ENCODE data around the gene PAK5.

PAK5 gene

DNA sequence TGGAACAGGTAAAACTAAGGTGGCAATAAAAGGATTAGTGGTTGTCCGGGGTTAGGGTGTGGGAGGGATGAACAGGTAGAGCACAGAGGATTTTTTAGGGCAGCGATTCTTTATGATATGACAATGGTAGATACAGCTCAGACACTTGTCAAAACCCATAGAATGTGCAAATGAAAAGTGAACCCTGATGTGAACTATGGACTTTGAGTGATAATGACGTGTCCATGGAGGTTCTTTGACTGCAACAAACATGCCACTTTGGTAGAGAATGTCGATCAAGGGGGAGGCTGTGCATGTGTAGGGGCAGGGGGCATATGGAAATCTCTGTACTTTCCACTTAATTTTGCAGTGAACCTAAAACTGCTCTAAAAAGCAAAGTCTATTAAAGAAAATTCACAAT lies 223.8 kb downstream of the PAK5 start:
- H3K36me3 ChIP-seq (ENCODE audit: low read depth), result no peaks in the 10 kb centered on the region
- no peaks in the 10 kb centered on the region for H3K27me3 ChIP-seq (ENCODE audit: insufficient read depth, poor library complexity, severe bottlenecking)
- H3K4me1 ChIP-seq (ENCODE audit: insufficient read depth, poor library complexity, severe bottlenecking), result no peaks in the 10 kb centered on the region
- DNase-seq (ENCODE audit: low spot score) (no peak), ATAC-seq (ENCODE audit: low read depth) (no peak)
- TF ChIP-seq, protein P1, sequence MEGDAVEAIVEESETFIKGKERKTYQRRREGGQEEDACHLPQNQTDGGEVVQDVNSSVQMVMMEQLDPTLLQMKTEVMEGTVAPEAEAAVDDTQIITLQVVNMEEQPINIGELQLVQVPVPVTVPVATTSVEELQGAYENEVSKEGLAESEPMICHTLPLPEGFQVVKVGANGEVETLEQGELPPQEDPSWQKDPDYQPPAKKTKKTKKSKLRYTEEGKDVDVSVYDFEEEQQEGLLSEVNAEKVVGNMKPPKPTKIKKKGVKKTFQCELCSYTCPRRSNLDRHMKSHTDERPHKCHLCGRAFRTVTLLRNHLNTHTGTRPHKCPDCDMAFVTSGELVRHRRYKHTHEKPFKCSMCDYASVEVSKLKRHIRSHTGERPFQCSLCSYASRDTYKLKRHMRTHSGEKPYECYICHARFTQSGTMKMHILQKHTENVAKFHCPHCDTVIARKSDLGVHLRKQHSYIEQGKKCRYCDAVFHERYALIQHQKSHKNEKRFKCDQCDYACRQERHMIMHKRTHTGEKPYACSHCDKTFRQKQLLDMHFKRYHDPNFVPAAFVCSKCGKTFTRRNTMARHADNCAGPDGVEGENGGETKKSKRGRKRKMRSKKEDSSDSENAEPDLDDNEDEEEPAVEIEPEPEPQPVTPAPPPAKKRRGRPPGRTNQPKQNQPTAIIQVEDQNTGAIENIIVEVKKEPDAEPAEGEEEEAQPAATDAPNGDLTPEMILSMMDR (IDR thresholded peaks at IDR 0.05; ENCODE audit: poor library complexity, severe bottlenecking), result no peak
- H3K4me3 ChIP-seq (ENCODE audit: severe bottlenecking), result no peak overlapping the region
- H3K27ac ChIP-seq (ENCODE audit: poor library complexity, severe bottlenecking), result no peak overlapping the region
- no peaks in the 10 kb centered on the region for H3K9me3 ChIP-seq (ENCODE audit: severe bottlenecking)

DNA sequence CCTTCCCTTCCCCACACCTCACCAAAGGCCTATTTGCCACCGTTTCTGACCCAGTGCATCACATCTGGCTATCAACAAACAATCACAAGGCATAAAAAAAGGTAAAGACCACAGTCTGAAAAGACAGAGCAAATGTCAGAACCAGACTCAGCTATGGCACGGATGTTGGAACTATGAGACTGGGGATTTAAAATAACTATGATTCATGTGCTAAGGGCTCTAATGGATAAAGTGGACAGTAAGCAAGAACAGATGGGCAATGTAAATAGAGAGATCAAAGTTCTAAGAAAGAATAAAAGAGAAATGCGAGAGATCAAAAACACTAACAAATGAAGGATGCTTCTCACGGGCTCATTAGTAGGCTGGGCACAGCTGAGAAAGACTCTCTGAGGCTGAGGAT lies 225.0 kb downstream of the PAK5 start:
- H3K27ac ChIP-seq (ENCODE audit: poor library complexity, severe bottlenecking), result no peak overlapping the region
- H3K4me3 ChIP-seq (ENCODE audit: severe bottlenecking), result no peak overlapping the region
- H3K4me1 ChIP-seq (ENCODE audit: insufficient read depth, poor library complexity, severe bottlenecking), result no peaks in the 10 kb centered on the region
- no peaks in the 10 kb centered on the region for H3K27me3 ChIP-seq (ENCODE audit: insufficient read depth, poor library complexity, severe bottlenecking)
- ATAC-seq (ENCODE audit: low read depth) (no peak), DNase-seq (ENCODE audit: low spot score) (no peak)
- H3K36me3 ChIP-seq (ENCODE audit: low read depth), result no peaks in the 10 kb centered on the region
- TF ChIP-seq, protein P1 (IDR thresholded peaks at IDR 0.05; ENCODE audit: poor library complexity, severe bottlenecking), result no peak
- no peaks in the 10 kb centered on the region for H3K9me3 ChIP-seq (ENCODE audit: severe bottlenecking)

DNA sequence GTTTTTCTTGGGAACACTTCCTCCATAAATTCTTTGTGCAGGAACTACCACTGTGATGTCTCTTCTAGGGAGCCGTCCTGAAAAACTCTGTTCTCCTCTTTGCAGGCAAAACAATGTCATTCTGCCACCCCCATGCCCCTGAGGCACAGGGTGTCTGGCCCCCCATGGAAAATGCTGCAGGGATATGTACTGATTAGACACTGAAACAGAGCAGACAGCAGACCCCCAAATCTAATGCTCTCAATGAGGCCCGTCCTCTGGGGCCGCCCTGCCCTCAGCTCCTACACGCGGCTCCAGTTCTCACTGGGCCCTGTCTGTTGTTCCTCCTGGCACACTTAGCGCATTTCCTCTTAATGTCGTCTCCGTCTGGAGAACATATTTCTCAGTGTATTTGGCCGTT lies 227.0 kb downstream of the PAK5 start:
- TF ChIP-seq, protein P1 (IDR thresholded peaks at IDR 0.05; ENCODE audit: poor library complexity, severe bottlenecking), result no peak
- no peaks in the 10 kb centered on the region for H3K27me3 ChIP-seq (ENCODE audit: insufficient read depth, poor library complexity, severe bottlenecking)
- no peak overlapping the region for H3K4me3 ChIP-seq (ENCODE audit: severe bottlenecking)
- no peaks in the 10 kb centered on the region for H3K4me1 ChIP-seq (ENCODE audit: insufficient read depth, poor library complexity, severe bottlenecking)
- ATAC-seq (ENCODE audit: low read depth) (no peak), DNase-seq (ENCODE audit: low spot score) (no peak)
- H3K9me3 ChIP-seq (ENCODE audit: severe bottlenecking), result no peaks in the 10 kb centered on the region
- no peaks in the 10 kb centered on the region for H3K36me3 ChIP-seq (ENCODE audit: low read depth)
- H3K27ac ChIP-seq (ENCODE audit: poor library complexity, severe bottlenecking), result no peak overlapping the region

DNA sequence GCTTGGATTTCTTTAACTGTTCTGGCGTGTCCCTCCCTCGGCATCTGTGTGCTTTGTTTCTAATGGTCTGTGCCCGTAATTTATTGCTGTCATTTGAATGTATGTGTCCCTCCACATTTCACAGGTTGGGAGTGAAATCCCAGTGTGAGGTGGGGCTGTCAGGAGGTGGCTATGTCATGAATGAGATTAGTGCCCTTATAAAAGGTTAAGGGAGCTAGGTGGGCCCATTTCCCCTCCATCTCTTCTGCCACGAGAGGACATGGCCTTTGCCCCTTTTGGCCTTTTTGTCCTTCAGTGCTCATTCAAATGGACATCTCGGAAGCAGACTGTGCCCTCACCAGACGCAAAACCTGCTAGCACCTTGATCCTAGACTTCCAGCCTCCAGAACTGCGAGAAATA lies 228.2 kb downstream of the PAK5 start:
- Histone ChIP-seq H3K27ac (ENCODE audit: poor library complexity, severe bottlenecking) (no peak overlapping the region), H3K36me3 (ENCODE audit: low read depth) (no peaks in the 10 kb centered on the region), H3K4me3 (ENCODE audit: severe bottlenecking) (no peak overlapping the region), H3K27me3 (ENCODE audit: insufficient read depth, poor library complexity, severe bottlenecking) (no peaks in the 10 kb centered on the region), H3K9me3 (ENCODE audit: severe bottlenecking) (no peaks in the 10 kb centered on the region), H3K4me1 (ENCODE audit: insufficient read depth, poor library complexity, severe bottlenecking) (no peaks in the 10 kb centered on the region)
- DNase-seq (ENCODE audit: low spot score), result no peak
- no peak for ATAC-seq (ENCODE audit: low read depth)
- TF ChIP-seq, protein P1 (IDR thresholded peaks at IDR 0.05; ENCODE audit: poor library complexity, severe bottlenecking), result no peak

DNA sequence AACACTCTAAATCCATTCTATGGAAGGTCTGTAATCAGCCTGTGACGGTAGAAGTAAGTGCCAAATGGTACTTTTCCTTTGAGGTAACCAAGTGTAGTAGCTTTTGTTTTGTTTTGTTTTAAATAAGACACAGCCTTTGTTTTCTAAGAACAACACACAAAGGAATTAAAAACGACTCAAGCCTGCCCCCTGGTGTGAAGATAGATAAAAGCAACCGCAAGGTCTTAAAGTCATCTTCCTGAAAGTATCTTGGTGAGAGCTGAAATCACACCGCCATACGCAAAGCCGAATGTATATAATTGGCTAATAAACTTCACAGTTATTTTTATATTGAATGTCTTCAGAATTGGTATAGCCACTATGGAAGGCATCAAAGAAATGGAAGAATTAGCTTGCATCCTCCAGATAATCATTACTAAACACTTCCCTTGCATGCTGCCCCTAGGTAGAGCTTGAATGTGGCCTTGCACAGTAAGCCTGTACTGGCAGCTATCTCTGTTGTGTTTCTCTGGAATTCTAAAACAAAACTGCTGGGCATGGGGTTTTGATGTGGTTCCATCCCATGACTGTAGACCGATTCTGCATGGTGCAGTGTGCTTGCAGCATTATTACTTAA lies 228.9 kb downstream of the PAK5 start:
- Histone ChIP-seq H3K4me3 (ENCODE audit: severe bottlenecking) (no peak overlapping the region), H3K27ac (ENCODE audit: poor library complexity, severe bottlenecking) (no peak overlapping the region), H3K27me3 (ENCODE audit: insufficient read depth, poor library complexity, severe bottlenecking) (no peaks in the 10 kb centered on the region), H3K36me3 (ENCODE audit: low read depth) (no peaks in the 10 kb centered on the region), H3K4me1 (ENCODE audit: insufficient read depth, poor library complexity, severe bottlenecking) (no peaks in the 10 kb centered on the region), H3K9me3 (ENCODE audit: severe bottlenecking) (no peaks in the 10 kb centered on the region)
- ATAC-seq (ENCODE audit: low read depth) (peak; percentile 57; the same call in 2 of the 3 replicates), DNase-seq (ENCODE audit: low spot score) (no peak)
- TF ChIP-seq, protein P1 (IDR thresholded peaks at IDR 0.05; ENCODE audit: poor library complexity, severe bottlenecking), result peak; percentile 88
